HepG2 (cell line): ENCODE results near the gene IZUMO4. TPM values are rescaled to one million over a fixed set of nuclear protein-coding genes. Genes with fewer than 3 reads are reported as not detected.

ENCODE experiments used
- FOXA3 ChIP-seq: IDR thresholded peaks from 2 replicates; pipeline ENCODE4 v1.6.1; 2016; ENCODE audit warnings: missing genetic modification reagents, missing compliant biosample characterization
- GPN1 ChIP-seq: sonication (generic); formaldehyde crosslinking; IDR thresholded peaks from 2 replicates; pipeline ENCODE4 v1.5.1; 2020; ENCODE audit warnings: missing genetic modification reagents, borderline replicate concordance
- HNRNPK ChIP-seq: fragments of 200-400 bp; formaldehyde crosslinking; IDR thresholded peaks from 2 replicates; pipeline ENCODE4 v1.6.1; 2018; ENCODE audit warnings: low read length, low read depth, moderate library complexity, mild to moderate bottlenecking; ENCODE audit not compliant: poor library complexity, severe bottlenecking
- IKZF1 ChIP-seq: fragments of 450-650 bp; IDR thresholded peaks from 2 replicates; pipeline ENCODE4 v1.7.1; 2016
- JDP2 ChIP-seq: sonication (generic); formaldehyde crosslinking; IDR thresholded peaks from 2 replicates; pipeline ENCODE4 v1.8.1; 2022; ENCODE audit warnings: missing genetic modification reagents, borderline replicate concordance
- KLF13 ChIP-seq: sonication (generic); formaldehyde crosslinking; IDR thresholded peaks from 2 replicates; pipeline ENCODE4 v1.4.0; 2020; ENCODE audit warnings: mild to moderate bottlenecking, missing genetic modification reagents
- NFKB2 ChIP-seq: sonication (generic); formaldehyde crosslinking; IDR thresholded peaks from 2 replicates; pipeline ENCODE4 v1.4.0; 2020; ENCODE audit warnings: missing genetic modification reagents, borderline replicate concordance
- POGZ ChIP-seq: sonication (generic); formaldehyde crosslinking; IDR thresholded peaks from 2 replicates; pipeline ENCODE4 v1.4.0; 2020; ENCODE audit warnings: mild to moderate bottlenecking, missing genetic modification reagents
- RAD51 ChIP-seq: fragments of 450-650 bp; IDR thresholded peaks from 2 replicates; pipeline ENCODE4 v1.6.1; 2016; ENCODE audit warnings: borderline replicate concordance
- RFX1 ChIP-seq: fragments of 450-650 bp; IDR thresholded peaks from 2 replicates; pipeline ENCODE4 v1.6.1; 2017
- RFX3 ChIP-seq: IDR thresholded peaks from 2 replicates; pipeline ENCODE4 v1.6.1; 2016; ENCODE audit warnings: missing biosample characterization, missing genetic modification reagents
- SP4 ChIP-seq: sonication (generic); formaldehyde crosslinking; IDR thresholded peaks from 2 replicates; pipeline ENCODE4 v1.8.1; 2023; ENCODE audit warnings: mild to moderate bottlenecking, missing genetic modification reagents
- ZFP1 ChIP-seq: IDR thresholded peaks from 2 replicates; pipeline ENCODE4 v1.6.1; 2016
- ZNF264 ChIP-seq: sonication (generic); formaldehyde crosslinking; IDR thresholded peaks from 2 replicates; pipeline ENCODE4 v1.4.0; 2020; ENCODE audit warnings: missing genetic modification reagents
- ZNF746 ChIP-seq: sonication (generic); formaldehyde crosslinking; IDR thresholded peaks from 2 replicates; pipeline ENCODE4 v1.8.0; 2022; ENCODE audit warnings: mild to moderate bottlenecking, missing genetic modification reagents
- polyA plus RNA-seq, 8 experiments: library from polyadenylated mRNA; depleted of rRNA in 3 of 8; stranded (reverse) in 7 of 8; unstranded in 1 of 8; fragments of >200 nt; fragmentation: Illumina TruSeq in 4 of 8; extraction: Trizol in 4 of 8; gene quantifications; 2 replicates each; pipeline versions ENCODE4 v1.2.1 to v1.2.3, GENCODE V29; 2011 to 2016; ENCODE audit warnings: low read depth in 4 of 8, missing spikeins in 1 of 8, mixed read lengths in 1 of 8; ENCODE audit not compliant: insufficient read depth in 1 of 8
- total RNA-seq, 5 experiments: library from RNA; depleted of rRNA; stranded (reverse); fragments of >200 nt; fragmentation: Illumina TruSeq; extraction: Trizol; gene quantifications; 2 replicates each; pipeline ENCODE4 v1.2.3, GENCODE V29; 2016; ENCODE audit warnings: low read depth in 1 of 5
- TF ChIP-seq, protein P1 (sequence below): sonication (generic); formaldehyde crosslinking; IDR thresholded peaks from 2 replicates; pipeline ENCODE4 v1.5.1; 2020; ENCODE audit warnings: mild to moderate bottlenecking, missing genetic modification reagents, moderate library complexity
- TF ChIP-seq, protein P2 (sequence below): sonication (generic); formaldehyde crosslinking; IDR thresholded peaks from 2 replicates; pipeline ENCODE4 v1.4.0; 2020; ENCODE audit warnings: mild to moderate bottlenecking, missing genetic modification reagents
- TF ChIP-seq, protein P3 (sequence below): sonication (generic); formaldehyde crosslinking; IDR thresholded peaks from 2 replicates; pipeline ENCODE4 v1.5.0; 2020; ENCODE audit warnings: missing genetic modification reagents
- TF ChIP-seq, protein P4 (sequence below), 2 experiments: sonication (generic) in 1 of 2; formaldehyde crosslinking in 1 of 2; IDR thresholded peaks; 2 replicates each; pipeline versions ENCODE4 v1.4.0 to v1.6.1; 2018 to 2020; ENCODE audit warnings: missing genetic modification reagents in 2 of 2, borderline replicate concordance in 1 of 2, low read depth in 1 of 2, mild to moderate bottlenecking in 1 of 2, missing biosample characterization in 1 of 2

The IZUMO4 gene
- total and polyA plus RNA-seq, 2 of the 13 experiments (the other 11 are each of a cell fraction or from before 2014, with no cell fraction given): 0.77 to 3.9 TPM

DNA sequence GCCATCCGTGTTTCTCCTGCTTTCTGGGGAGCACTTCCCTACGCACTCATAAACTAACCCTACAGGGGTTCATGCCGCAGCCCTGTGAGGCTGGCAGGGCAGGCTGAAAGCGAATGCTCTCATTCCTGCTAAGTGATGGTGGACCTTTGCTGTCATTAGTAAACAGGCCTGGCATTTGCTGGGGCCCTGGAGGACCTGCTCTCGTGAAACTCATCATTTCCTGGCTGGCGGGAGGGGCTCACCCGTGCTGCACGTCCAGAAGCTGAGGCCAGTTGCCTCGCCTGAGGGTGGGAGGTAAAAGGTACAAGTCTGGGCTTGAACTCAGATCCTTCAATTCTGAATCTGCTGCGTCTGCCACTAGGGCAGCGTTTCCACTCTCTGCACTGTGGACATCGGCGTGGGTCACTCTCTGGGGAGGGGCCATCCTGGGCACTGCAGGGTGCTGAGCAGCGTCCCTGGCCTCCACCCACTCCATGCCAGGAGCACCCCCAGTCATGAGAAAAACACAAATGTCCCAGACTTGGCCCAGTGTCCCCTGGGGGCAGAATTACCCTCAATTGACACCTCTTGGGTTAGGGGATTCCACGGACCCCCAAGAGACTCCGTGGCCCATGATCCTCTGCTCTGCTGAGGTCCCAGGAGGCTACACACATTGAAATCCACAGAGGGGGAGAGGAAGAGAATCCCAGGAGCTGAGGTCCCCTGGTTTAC lies 7.6 kb upstream of the IZUMO4 start (continued):
- TF ChIP-seq KLF13 (no peak), ZFP1 (CRISPR knock-in tag) (no peak), RFX3 (CRISPR knock-in tag) (no peak), HNRNPK (no peak), SP4 (CRISPR knock-in tag) (0 out of 2 replicates have a peak, but pooled peaks have one; percentile 23), NFKB2 (CRISPR knock-in tag) (no peak), ZNF264 (CRISPR knock-in tag) (no peak), POGZ (CRISPR knock-in tag) (0 out of 2 replicates have a peak, but pooled peaks have one; percentile 25), GPN1 (CRISPR knock-in tag) (no peak), IKZF1 (no peak), JDP2 (CRISPR knock-in tag) (no peak), ZNF746 (CRISPR knock-in tag) (no peak), RFX1 (no peak), RAD51 (no peak), FOXA3 (peak; percentile 56)
- TF ChIP-seq, protein P1, sequence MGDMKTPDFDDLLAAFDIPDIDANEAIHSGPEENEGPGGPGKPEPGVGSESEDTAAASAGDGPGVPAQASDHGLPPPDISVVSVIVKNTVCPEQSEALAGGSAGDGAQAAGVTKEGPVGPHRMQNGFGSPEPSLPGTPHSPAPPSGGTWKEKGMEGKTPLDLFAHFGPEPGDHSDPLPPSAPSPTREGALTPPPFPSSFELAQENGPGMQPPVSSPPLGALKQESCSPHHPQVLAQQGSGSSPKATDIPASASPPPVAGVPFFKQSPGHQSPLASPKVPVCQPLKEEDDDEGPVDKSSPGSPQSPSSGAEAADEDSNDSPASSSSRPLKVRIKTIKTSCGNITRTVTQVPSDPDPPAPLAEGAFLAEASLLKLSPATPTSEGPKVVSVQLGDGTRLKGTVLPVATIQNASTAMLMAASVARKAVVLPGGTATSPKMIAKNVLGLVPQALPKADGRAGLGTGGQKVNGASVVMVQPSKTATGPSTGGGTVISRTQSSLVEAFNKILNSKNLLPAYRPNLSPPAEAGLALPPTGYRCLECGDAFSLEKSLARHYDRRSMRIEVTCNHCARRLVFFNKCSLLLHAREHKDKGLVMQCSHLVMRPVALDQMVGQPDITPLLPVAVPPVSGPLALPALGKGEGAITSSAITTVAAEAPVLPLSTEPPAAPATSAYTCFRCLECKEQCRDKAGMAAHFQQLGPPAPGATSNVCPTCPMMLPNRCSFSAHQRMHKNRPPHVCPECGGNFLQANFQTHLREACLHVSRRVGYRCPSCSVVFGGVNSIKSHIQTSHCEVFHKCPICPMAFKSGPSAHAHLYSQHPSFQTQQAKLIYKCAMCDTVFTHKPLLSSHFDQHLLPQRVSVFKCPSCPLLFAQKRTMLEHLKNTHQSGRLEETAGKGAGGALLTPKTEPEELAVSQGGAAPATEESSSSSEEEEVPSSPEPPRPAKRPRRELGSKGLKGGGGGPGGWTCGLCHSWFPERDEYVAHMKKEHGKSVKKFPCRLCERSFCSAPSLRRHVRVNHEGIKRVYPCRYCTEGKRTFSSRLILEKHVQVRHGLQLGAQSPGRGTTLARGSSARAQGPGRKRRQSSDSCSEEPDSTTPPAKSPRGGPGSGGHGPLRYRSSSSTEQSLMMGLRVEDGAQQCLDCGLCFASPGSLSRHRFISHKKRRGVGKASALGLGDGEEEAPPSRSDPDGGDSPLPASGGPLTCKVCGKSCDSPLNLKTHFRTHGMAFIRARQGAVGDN (CRISPR knock-in tag): peak; percentile 94
- TF ChIP-seq, protein P2, sequence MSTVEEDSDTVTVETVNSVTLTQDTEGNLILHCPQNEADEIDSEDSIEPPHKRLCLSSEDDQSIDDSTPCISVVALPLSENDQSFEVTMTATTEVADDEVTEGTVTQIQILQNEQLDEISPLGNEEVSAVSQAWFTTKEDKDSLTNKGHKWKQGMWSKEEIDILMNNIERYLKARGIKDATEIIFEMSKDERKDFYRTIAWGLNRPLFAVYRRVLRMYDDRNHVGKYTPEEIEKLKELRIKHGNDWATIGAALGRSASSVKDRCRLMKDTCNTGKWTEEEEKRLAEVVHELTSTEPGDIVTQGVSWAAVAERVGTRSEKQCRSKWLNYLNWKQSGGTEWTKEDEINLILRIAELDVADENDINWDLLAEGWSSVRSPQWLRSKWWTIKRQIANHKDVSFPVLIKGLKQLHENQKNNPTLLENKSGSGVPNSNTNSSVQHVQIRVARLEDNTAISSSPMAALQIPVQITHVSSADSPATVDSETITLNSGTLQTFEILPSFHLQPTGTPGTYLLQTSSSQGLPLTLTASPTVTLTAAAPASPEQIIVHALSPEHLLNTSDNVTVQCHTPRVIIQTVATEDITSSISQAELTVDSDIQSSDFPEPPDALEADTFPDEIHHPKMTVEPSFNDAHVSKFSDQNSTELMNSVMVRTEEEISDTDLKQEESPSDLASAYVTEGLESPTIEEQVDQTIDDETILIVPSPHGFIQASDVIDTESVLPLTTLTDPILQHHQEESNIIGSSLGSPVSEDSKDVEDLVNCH (CRISPR knock-in tag): no peak
- TF ChIP-seq, protein P3, sequence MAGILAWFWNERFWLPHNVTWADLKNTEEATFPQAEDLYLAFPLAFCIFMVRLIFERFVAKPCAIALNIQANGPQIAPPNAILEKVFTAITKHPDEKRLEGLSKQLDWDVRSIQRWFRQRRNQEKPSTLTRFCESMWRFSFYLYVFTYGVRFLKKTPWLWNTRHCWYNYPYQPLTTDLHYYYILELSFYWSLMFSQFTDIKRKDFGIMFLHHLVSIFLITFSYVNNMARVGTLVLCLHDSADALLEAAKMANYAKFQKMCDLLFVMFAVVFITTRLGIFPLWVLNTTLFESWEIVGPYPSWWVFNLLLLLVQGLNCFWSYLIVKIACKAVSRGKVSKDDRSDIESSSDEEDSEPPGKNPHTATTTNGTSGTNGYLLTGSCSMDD: no peak
- TF ChIP-seq, protein P4, sequence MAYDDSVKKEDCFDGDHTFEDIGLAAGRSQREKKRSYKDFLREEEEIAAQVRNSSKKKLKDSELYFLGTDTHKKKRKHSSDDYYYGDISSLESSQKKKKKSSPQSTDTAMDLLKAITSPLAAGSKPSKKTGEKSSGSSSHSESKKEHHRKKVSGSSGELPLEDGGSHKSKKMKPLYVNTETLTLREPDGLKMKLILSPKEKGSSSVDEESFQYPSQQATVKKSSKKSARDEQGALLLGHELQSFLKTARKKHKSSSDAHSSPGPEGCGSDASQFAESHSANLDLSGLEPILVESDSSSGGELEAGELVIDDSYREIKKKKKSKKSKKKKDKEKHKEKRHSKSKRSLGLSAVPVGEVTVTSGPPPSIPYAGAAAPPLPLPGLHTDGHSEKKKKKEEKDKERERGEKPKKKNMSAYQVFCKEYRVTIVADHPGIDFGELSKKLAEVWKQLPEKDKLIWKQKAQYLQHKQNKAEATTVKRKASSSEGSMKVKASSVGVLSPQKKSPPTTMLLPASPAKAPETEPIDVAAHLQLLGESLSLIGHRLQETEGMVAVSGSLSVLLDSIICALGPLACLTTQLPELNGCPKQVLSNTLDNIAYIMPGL (CRISPR knock-in tag; IDR thresholded peaks at IDR 0.05; ENCODE audit: borderline replicate concordance in 1 of 2, low read depth in 1 of 2): no peak
